NCI-H345 treated with DMSO at 0.1 percent for 48 hours (cell line): ENCODE measurements around the gene VN1R4.
A peak's percentile ranks its signal among the peaks of the same experiment; 100 is the strongest.
"Not testable (repeated sequence)": the region's sequence is repeated elsewhere in the genome, so short reads cannot be mapped to it uniquely, and the experiment has no call there.

Source experiments
- DNase-seq: peaks from one replicate; lab custom pipeline; 2025; ENCODE audit not compliant: unreplicated experiment; lab: John Stamatoyannopoulos, UW

VN1R4 gene, protein sequence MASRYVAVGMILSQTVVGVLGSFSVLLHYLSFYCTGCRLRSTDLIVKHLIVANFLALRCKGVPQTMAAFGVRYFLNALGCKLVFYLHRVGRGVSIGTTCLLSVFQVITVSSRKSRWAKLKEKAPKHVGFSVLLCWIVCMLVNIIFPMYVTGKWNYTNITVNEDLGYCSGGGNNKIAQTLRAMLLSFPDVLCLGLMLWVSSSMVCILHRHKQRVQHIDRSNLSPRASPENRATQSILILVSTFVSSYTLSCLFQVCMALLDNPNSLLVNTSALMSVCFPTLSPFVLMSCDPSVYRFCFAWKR

DNA sequence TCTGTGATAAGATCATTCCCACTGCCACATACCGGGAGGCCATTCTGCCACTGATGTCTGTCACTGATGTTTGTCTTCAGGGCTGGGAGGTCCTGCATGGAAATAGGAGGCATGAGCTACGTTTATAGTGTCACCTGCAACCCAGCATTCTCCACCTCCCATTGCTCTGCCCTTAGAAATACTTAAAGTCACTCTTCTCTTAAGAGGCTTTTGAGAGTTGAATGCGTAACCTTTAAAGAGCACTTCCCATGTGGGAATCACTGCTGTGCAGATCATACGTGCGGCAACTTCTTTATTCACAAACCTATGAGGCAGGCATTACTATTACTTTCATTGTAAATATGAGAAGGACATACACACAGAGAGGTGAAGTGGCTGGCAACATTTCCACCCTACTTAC lies at the start of gene VN1R4:
Gene VN1R4, minus strand, starts transcription at position 101 of the 400 bp plus-strand sequence. Its CDS starts 58 bp downstream, at position 43.
- DNase-seq: peak; percentile 31

DNA sequence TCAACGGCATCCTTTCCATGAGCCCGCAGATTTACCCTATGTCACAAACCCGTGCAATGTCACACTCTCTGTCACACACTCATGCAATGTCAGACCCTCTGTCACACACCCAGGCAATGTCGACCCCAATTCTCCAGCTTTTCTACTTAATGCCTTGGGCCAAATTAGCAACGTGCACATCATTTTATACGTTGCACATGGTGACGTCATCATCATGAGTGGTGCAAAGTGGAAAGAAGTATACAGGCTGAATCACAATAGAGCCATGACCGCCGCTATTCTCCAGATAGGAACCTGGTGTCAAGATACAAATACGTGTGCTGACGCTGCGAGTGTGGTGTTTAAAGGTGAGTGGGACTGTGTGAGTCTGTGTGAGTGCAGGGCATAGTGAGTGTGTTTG lies 44.4 kb upstream of the VN1R4 start:
- DNase-seq: no peak

DNA sequence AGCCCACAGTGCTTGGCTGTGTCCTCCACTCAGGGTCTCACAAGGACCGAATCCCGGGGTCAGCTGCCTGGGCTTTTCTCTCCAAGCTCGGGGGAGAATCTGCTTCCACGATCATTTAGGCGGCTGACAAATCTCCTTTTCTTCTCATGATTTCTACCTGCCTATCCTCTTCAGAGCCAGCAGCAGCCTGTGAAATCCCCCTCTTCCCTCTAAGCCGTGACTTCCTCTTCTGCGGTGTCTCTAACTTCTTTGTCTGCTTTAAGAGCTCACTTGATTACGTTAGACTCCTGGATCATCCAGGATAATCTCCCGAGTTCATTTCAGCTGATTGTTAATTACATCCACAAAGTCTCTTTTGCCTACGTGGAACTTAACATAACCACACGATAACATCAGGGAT lies 43.5 kb upstream of the VN1R4 start:
- DNase-seq: no peak

DNA sequence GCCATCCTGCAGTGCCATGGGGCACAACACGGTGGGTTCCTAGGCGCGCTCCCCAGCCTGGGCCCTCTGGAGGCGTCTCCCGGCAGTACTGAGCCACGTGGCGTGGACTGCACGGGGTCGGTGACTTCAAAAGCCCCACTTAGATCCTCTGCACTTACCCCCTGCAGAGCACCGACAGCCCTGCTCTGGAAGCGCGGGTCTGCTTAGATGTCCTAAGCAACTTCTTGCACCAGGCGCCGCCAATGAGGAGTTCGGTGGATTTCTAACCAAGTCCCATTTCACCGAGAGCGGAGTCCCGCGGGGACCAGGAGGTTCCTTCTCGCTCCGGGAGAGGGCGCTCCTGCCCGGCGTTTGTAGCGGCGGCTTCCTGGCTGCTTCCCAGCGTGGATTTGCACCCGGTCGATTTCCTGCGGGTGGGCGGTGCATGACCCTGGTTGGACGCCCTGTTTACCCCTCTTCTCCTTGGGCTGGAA lies 40.9 kb upstream of the VN1R4 start:
- no peak for DNase-seq

DNA sequence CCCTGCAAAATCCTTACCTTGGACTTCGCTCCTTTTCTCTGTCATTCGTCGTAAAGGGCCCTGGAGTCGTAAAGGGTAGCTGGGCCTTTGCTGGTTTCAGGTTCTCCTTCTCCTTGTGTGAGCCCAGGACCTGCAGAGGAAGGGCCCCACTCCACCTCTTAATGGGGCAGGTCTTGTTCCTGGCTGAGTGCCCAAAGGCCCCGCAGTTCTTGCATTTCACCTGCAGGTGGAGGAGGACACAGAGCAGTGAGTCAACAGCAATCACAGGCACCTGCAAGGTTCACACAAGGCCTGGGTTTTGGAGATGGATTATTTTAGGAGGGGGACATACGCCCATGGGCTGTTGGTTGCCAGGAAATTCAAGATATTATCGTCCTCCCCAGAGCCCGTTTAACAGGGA lies 33.8 kb upstream of the VN1R4 start:
- DNase-seq: not testable (repeated sequence)

DNA sequence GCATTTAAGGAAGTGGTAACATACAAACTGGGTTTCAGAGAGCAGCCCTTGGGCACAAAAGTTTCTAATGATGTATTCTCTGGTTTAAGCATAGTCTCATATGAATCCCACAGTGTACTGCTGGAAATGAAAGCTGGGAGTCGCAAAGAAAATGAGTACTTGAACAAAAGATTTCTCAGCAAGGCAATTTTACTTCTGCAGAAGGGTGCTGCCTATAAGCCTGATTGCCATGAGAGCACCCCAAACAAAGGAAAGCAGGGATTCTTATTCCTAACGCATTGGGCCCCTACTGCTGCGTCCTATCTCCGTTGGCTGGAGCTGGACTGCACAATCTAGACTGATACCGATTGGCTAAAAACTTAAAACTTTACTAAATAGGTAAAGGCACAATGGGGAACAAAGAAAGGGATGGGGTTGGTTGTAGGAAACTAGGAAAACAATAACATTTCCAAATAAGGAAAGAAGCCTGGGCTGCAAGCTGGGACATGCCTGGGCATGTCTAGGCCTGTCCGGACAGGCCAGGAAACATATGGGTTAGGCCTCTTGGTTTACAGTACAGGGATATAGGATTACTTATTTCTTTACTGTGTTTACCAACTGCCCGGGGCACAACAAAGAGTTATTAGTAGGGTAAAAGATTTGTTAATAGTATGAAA lies 27.4 kb upstream of the VN1R4 start:
- no peak for DNase-seq

DNA sequence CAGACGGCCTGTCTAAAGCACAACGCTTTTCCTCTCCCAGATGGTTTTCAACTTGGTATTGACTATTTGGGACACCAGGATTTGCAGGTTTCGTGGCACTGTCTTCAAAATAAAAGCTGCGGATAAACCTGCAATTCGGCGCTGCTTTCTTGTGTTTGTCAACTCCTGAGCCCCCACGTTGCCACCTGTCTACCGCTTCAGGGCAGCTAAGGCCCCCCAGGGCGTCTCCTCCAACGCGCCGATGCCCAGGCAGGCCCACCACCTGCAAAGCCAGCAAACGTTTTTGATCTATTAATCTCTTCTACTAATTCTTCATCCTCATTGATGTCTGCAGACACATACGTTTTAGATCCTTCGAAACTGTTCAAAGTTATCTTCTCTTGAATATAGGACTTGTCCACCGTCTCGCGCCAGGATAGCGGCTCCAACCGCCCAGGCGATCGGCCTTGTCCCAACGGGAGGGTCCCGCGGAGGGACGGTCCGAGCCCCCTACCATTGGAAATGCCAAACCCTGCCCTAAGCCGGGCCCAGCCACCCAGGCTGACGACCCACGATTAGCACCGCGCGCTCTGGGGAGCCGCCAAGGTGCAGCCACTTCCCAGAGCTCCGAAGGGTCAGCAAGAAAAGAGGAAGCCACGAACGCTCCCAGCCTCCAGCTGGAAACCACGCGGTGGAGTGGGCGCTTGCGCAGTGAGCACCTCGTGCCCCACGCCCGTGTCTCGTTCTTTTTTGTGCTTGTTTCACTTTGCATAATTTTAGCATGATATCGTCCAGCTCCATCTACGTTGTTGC lies 23.4 kb upstream of the VN1R4 start:
- no peak for DNase-seq

DNA sequence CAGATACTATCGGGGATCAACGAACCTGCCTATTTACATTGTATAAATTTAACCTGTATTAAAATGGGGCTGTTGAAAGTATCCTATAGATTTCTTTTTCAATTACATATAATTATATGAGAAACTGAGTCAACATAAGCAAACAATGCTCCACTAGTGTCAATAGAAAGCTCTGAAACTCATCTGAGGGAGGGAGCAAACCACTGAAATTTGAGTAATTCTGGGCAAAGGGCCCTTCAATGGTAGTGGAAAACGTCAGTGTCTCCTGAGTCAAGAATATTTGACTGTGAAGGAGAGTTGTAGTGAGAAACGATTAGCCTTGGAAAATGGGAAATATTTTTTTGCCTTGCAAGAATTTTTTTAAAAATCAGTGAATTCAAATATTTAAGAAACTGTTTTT lies 17.6 kb upstream of the VN1R4 start:
- DNase-seq: no peak

DNA sequence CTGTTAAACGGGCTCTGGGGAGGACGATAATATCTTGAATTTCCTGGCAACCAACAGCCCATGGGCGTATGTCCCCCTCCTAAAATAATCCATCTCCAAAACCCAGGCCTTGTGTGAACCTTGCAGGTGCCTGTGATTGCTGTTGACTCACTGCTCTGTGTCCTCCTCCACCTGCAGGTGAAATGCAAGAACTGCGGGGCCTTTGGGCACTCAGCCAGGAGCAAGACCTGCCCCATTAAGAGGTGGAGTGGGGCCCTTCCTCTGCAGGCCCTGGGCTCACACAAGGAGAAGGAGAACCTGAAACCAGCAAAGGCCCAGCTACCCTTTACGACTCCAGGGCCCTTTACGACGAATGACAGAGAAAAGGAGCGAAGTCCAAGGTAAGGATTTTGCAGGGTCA lies 14.4 kb upstream of the VN1R4 start:
- not testable (repeated sequence) for DNase-seq

DNA sequence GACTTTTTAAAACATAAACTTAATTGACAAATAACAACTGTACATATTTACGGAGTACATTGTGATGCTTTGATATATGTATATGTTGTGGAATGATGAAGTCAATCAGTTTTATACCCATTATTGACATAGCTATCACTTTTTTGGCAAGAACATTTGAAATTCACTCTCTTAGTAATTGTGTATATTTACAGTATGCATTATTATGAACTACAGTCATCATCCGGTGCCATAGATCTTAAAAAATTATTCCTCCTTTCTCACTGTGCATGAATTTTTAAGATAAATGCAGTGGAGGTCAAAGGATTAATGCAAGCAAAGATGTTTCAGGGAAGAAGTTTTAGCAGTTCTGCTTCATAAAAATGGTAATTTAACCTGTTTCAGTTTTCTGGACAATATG lies 8.0 kb upstream of the VN1R4 start:
- no peak for DNase-seq

DNA sequence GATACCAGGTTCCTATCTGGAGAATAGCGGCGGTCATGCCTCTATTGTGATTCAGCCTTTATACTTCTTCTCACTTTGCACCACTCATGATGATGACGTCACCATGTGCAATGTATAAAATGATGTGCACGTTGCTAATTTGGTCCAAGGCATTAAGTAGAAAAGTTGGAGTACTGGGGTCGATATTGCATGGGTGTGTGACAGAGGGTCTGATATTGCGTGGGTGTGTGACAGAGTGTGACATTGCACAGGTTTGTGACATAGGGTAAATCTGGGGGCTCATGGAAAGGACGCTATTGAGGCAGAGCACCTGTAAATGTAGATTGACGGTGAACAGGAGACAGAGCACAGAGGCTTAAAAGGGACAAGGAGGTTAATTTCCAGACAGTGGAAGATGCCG lies 4.5 kb upstream of the VN1R4 start:
- no peak for DNase-seq

DNA sequence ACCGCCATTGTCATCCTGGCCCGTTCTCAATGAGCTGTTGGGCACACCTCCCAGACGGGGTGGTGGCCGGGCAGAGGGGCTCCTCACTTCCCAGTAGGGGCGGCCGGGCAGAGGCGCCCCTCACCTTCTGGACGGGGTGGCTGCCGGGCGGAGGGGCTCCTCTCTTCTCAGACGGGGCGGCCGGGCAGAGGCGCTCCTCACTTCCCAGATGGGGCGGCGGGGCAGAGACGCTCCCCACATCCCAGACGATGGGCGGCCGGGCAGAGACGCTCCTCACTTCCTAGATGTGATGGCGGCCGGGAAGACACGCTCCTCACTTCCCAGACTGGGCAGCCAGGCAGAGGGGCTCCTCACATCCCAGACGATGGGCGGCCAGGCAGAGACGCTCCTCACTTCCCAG lies 2.3 kb upstream of the VN1R4 start:
- DNase-seq: not testable (repeated sequence)

DNA sequence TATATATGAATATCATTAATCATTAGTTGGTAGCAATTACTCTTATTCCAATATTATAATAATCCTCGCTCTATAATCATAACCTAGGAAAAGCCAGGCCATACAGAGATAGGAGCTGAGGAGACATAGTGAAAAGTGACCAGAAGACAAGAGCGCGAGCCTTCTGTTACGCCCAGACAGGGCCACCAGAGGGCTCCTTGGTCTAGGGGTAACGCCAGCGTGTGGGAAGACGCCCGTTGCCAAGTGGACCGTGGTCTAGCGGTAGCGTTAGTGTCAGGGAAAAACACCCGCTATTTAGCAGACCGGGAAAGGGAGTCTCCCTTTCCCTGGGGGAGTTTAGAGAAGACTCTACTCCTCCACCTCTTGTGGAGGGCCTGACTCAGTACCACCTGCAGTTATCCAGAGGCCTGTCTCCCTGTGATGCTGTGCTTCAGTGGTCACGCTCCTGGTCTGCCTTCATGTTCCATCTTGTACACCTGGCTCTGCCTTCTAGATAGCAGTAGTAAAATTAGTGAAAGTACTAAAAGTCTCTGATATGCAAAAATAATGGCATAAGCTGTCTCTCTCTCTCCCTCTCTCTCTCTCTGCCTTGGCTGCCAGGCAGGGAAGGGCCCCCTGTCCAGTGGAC lies 9.7 kb downstream of the VN1R4 start, which contains the start of gene VN1R2:
Gene VN1R2, plus strand, starts transcription at position 578 of the 628 bp plus-strand sequence. CDS start 84 bp downstream, outside the sequence.
- not testable (repeated sequence) for DNase-seq

DNA sequence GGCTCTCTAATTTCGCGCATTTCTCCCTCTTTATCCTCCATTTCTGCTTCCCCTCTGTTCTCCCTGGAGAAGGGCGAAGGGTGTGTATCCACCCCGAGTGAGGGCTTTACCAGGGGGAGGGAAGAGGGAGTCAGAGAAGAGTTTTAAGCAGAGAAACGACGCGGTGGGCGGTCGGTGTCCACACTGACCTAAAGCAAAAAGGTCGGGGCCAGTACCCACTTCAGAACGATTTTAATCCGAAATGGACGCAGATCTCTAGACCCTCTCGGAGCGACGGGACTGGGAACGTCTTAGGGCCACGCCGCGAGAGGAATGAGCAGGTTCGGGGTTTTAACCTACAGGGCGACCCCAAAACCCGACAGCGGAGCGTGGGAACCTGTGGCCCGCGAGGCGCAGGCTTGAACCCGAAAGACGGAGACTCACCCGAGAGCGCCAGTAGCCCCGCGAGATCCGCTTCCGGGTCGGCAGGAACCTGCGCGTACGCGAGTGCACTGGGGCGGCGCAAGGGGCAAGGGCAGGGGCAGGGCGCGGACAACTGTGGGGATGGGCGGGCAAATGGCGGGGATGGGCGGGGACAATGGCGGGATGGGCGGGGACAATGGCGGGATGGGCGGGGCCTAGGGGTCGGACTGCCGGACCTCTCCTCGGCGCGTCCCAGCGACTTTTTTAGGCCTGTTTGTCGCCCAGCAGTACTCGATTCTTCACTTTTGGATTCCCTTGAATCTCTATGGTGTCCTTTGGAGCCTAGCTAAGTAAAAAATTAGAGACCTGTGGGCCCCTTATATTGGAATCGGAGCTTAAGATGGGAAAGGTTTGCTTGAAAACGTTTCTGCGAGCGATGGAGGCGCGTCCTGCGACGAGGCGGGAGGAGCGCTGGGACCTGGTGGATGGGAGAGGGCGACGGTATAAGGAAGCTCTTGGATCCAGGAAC lies 12.8 kb downstream of the VN1R4 start, which contains the start of gene ZNF677:
Gene ZNF677, minus strand, starts transcription at position 463 of the 931 bp plus-strand sequence. CDS start 3,323 bp downstream, outside the sequence.
- no peak for DNase-seq

DNA sequence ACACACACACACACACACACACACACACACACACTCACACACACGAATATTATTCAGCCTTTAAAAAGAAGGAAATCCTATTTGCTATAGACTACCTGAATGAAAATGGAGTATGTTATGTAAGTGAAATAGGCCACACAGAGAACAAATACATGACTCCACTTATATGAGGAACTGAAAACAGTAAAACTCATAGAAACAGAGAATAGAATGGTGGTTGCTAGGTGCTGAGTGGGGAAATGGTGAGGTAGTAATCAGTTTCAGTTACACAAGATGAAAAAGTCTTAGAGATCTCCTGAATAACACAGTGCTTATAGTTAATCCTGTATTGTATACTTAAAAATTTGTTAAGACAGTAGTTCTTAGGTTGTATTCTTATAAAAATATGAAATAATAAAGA lies 21.0 kb downstream of the VN1R4 start:
- DNase-seq: no peak

DNA sequence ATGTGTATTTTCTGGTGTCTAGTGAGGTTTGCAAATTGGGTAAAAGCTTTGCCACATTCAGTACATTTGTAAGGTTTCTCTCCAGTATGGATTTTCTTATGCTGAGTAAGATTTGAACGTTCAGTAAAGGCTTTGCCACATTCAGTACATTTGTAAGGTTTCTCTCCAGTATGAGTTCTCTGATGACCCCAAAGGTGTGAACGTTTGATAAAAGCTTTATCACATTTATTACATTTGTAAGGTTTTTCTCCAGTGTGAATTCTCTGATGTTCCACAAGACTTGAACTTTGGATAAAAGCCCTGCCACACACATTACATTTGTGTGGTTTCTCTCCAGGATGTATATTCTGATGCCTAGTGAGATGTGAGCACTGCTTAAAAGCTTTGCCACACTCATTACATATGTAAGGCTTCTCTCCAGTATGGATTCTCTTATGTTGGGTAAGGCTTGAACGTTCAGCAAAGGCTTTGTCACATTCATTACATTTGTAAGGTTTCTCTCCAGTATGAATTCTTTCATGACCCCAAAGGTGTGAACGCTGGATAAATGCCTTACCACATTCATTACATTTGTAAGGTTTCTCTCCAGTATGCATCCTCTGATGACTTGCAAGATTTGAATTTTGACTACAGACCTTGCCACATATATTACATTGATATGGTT lies 30.3 kb downstream of the VN1R4 start:
- no peak for DNase-seq

DNA sequence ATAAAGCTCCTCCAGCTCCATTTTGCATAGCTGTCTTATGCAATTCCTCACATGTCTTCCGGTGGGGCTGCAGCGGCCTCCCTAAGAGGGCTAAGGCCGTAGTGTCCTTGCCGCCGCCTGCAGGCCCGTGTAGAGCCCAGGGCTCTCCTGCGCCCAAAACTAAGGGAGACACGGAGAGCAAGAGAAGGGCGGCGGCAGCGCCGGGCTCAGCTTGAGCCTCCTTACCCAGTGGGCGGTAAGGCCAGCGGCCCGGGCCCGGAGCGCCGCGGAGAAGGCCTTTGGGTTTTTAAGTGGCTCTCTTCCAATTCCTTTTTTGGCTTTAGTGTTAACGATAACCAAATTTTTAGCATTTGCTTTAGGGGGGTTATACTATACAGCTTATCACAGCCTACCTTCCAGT lies 42.9 kb downstream of the VN1R4 start:
- DNase-seq: no peak

DNA sequence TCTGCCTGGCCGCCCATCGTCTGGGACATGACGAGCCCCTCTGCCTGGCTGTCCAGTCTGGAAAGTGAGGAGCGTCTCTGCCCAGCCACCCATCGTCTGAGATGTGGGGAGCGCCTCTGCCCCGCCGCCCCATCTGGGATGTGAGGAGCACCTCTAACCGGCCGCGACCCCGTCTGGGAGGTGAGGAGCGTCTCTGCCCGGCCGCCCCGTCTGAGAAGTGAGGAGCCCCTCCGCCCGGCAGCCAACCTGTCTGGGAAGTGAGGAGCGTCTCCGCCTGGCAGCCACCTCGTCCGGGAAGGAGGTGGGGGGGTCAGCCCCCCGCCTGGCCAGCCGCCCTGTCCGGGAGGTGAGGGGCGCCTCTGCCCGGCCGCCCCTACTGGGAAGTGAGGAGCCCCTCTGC lies 44.8 kb downstream of the VN1R4 start:
- DNase-seq: not testable (repeated sequence)
